ENCODE data around the gene KCTD1.

- TF ChIP-seq CTCF (IDR thresholded peaks at IDR 0.05; ENCODE audit: insufficient read depth, low read depth, low read length) (no peak), EZH2 (IDR thresholded peaks at IDR 0.05; ENCODE audit: insufficient read depth, low read length) (no peak)
Observed at GRCh38 chr18:26504831-26505230, 43.5 kb downstream of the KCTD1 start.

Data from astrocyte (in vitro differentiated cells and primary cell).